HepG2 (cell line): Measurements from ENCODE around the gene NDRG2. TPM values are rescaled to one million over a fixed set of nuclear protein-coding genes. Genes with fewer than 3 reads are reported as not detected.

Source experiments
- DR1 ChIP-seq: sonication (generic); formaldehyde crosslinking; IDR thresholded peaks from 2 replicates; pipeline ENCODE4 v1.8.0; 2021; ENCODE audit warnings: mild to moderate bottlenecking, missing genetic modification reagents, inconsistent platforms
- FOXK2 ChIP-seq: fragments of 450-650 bp; IDR thresholded peaks from 2 replicates; pipeline ENCODE4 v1.6.1; 2016
- KLF11 ChIP-seq: IDR thresholded peaks from 2 replicates; pipeline ENCODE4 v1.6.1; 2016; ENCODE audit warnings: missing compliant biosample characterization
- PHF21A ChIP-seq: sonication (generic); formaldehyde crosslinking; IDR thresholded peaks from 2 replicates; pipeline ENCODE4 v1.5.0; 2020; ENCODE audit warnings: mild to moderate bottlenecking, missing genetic modification reagents
- SMC3 ChIP-seq: IDR thresholded peaks from 2 replicates; pipeline ENCODE4 v1.6.1; 2011; ENCODE audit warnings: low read length, improper control_type of control experiment
- SNRNP70 ChIP-seq: fragments of 200-400 bp; formaldehyde crosslinking; IDR thresholded peaks from 2 replicates; pipeline ENCODE4 v1.6.1; 2017; ENCODE audit warnings: mild to moderate bottlenecking, low read depth, low read length, moderate library complexity
- SP2 ChIP-seq: sonication (generic); formaldehyde crosslinking; IDR thresholded peaks from 2 replicates; pipeline ENCODE4 v1.5.1; 2020; ENCODE audit warnings: mild to moderate bottlenecking, missing genetic modification reagents
- SRSF9 ChIP-seq: fragments of 200-400 bp; formaldehyde crosslinking; IDR thresholded peaks from 2 replicates; pipeline ENCODE4 v1.6.1; 2018; ENCODE audit warnings: borderline replicate concordance, mild to moderate bottlenecking, low read depth, low read length; ENCODE audit not compliant: insufficient read depth, poor library complexity, severe bottlenecking
- XRCC5 ChIP-seq: fragments of 200-400 bp; formaldehyde crosslinking; optimal IDR thresholded peaks from 2 replicates; pipeline ENCODE3; 2017; ENCODE audit warnings: mild to moderate bottlenecking, low read length
- ZKSCAN8 ChIP-seq: IDR thresholded peaks from 2 replicates; pipeline ENCODE4 v1.6.1; 2016; ENCODE audit warnings: borderline replicate concordance, missing genetic modification reagents, missing compliant biosample characterization
- ZMAT3 ChIP-seq: sonication (generic); formaldehyde crosslinking; conservative IDR thresholded peaks from 2 replicates; pipeline ENCODE4 v1.7.0; 2021; ENCODE audit warnings: missing genetic modification reagents
- ZNF468 ChIP-seq: sonication (generic); formaldehyde crosslinking; IDR thresholded peaks from 2 replicates; pipeline ENCODE4 v1.8.0; 2022; ENCODE audit warnings: mild to moderate bottlenecking, moderate library complexity, missing genetic modification reagents
- ZNF607 ChIP-seq: sonication (generic); formaldehyde crosslinking; IDR thresholded peaks from 2 replicates; pipeline ENCODE4 v1.5.1; 2020; ENCODE audit warnings: missing genetic modification reagents, mild to moderate bottlenecking, borderline replicate concordance
- ZNF749 ChIP-seq: sonication (generic); formaldehyde crosslinking; IDR thresholded peaks from 2 replicates; pipeline ENCODE4 v1.8.0; 2022; ENCODE audit warnings: mild to moderate bottlenecking, missing genetic modification reagents, moderate library complexity, borderline replicate concordance
- polyA plus RNA-seq, 8 experiments: library from polyadenylated mRNA; depleted of rRNA in 3 of 8; stranded (reverse) in 7 of 8; unstranded in 1 of 8; fragments of >200 nt; fragmentation: Illumina TruSeq in 4 of 8; extraction: Trizol in 4 of 8; gene quantifications; 2 replicates each; pipeline versions ENCODE4 v1.2.1 to v1.2.3, GENCODE V29; 2011 to 2016; ENCODE audit warnings: low read depth in 4 of 8, missing spikeins in 1 of 8, mixed read lengths in 1 of 8; ENCODE audit not compliant: insufficient read depth in 1 of 8
- total RNA-seq, 5 experiments: library from RNA; depleted of rRNA; stranded (reverse); fragments of >200 nt; fragmentation: Illumina TruSeq; extraction: Trizol; gene quantifications; 2 replicates each; pipeline ENCODE4 v1.2.3, GENCODE V29; 2016; ENCODE audit warnings: low read depth in 1 of 5
- TF ChIP-seq, protein P1 (sequence below): sonication (generic); formaldehyde crosslinking; IDR thresholded peaks from 2 replicates; pipeline ENCODE4 v1.8.0; 2022; ENCODE audit warnings: mild to moderate bottlenecking, missing genetic modification reagents, moderate library complexity
- TF ChIP-seq, protein P2 (sequence below), 2 experiments: fragments of 450-650 bp in 1 of 2; sonication (generic) in 1 of 2; formaldehyde crosslinking in 1 of 2; IDR thresholded peaks; 2 replicates each; pipeline versions ENCODE4 v1.6.1 to v1.8.0; 2016 to 2022; ENCODE audit warnings: antibody characterized with exemption in 1 of 2, mild to moderate bottlenecking in 1 of 2, missing genetic modification reagents in 1 of 2
- TF ChIP-seq, protein P3 (sequence below): sonication (generic); formaldehyde crosslinking; IDR thresholded peaks from 2 replicates; pipeline ENCODE4 v1.8.1; 2022; ENCODE audit warnings: low read depth, mild to moderate bottlenecking, missing genetic modification reagents

The NDRG2 gene
- total and polyA plus RNA-seq, 2 of the 13 experiments (the other 11 are each of a cell fraction or from before 2014, with no cell fraction given), result 27.2 to 189 TPM

DNA sequence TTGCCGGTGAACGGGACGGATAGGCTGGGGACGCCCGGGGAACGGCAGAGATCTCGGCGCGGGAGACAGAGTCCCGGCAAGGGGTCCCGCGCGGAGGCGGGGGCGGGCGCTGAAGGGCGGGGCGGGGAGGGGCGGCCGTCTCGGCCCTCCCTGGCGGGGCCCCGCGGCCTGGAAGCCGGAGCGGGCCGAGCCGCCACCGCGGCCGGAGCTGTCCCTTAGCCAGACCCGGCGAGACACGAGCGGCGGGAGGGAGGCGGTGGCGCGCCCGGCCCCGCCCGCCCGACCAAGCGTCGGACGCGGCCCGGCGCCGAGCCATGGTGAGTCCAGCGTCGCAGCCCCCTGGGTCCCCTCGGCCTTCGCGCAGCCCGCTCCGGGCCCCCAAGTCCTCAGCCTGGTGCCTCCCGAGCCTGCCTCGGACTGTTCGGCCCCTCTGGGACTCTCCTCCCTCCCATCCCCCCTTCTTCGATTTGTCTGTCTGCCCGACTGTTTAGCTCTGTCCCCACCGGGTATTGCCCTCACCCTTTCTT is 45.3 kb upstream of the NDRG2 start, which contains the start of gene ARHGEF40 (continued):
- 0 out of 2 replicates have a peak, but pooled peaks have one; percentile 18 for TF ChIP-seq KLF11
- TF ChIP-seq ZNF607, result peak; percentile 12
- no peak for TF ChIP-seq ZNF468 (CRISPR knock-in tag)
- no peak for TF ChIP-seq PHF21A
- no peak for TF ChIP-seq SNRNP70
- TF ChIP-seq SP2, result peak; percentile 51
- TF ChIP-seq, protein P1, sequence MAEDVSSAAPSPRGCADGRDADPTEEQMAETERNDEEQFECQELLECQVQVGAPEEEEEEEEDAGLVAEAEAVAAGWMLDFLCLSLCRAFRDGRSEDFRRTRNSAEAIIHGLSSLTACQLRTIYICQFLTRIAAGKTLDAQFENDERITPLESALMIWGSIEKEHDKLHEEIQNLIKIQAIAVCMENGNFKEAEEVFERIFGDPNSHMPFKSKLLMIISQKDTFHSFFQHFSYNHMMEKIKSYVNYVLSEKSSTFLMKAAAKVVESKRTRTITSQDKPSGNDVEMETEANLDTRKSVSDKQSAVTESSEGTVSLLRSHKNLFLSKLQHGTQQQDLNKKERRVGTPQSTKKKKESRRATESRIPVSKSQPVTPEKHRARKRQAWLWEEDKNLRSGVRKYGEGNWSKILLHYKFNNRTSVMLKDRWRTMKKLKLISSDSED (CRISPR knock-in tag), result no peak
- TF ChIP-seq FOXK2, result no peak
- TF ChIP-seq SMC3, result no peak
- 0 out of 2 replicates have a peak, but pooled peaks have one; percentile 10 for TF ChIP-seq ZMAT3 (CRISPR knock-in tag)
- TF ChIP-seq, protein P2, sequence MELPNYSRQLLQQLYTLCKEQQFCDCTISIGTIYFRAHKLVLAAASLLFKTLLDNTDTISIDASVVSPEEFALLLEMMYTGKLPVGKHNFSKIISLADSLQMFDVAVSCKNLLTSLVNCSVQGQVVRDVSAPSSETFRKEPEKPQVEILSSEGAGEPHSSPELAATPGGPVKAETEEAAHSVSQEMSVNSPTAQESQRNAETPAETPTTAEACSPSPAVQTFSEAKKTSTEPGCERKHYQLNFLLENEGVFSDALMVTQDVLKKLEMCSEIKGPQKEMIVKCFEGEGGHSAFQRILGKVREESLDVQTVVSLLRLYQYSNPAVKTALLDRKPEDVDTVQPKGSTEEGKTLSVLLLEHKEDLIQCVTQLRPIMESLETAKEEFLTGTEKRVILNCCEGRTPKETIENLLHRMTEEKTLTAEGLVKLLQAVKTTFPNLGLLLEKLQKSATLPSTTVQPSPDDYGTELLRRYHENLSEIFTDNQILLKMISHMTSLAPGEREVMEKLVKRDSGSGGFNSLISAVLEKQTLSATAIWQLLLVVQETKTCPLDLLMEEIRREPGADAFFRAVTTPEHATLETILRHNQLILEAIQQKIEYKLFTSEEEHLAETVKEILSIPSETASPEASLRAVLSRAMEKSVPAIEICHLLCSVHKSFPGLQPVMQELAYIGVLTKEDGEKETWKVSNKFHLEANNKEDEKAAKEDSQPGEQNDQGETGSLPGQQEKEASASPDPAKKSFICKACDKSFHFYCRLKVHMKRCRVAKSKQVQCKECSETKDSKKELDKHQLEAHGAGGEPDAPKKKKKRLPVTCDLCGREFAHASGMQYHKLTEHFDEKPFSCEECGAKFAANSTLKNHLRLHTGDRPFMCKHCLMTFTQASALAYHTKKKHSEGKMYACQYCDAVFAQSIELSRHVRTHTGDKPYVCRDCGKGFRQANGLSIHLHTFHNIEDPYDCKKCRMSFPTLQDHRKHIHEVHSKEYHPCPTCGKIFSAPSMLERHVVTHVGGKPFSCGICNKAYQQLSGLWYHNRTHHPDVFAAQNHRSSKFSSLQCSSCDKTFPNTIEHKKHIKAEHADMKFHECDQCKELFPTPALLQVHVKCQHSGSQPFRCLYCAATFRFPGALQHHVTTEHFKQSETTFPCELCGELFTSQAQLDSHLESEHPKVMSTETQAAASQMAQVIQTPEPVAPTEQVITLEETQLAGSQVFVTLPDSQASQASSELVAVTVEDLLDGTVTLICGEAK (IDR thresholded peaks at IDR 0.05), result no peak
- TF ChIP-seq, protein P2 (CRISPR knock-in tag; IDR thresholded peaks at IDR 0.05), result no peak
- TF ChIP-seq XRCC5, result no peak
- no peak for TF ChIP-seq ZKSCAN8 (CRISPR knock-in tag)
- TF ChIP-seq, protein P3, sequence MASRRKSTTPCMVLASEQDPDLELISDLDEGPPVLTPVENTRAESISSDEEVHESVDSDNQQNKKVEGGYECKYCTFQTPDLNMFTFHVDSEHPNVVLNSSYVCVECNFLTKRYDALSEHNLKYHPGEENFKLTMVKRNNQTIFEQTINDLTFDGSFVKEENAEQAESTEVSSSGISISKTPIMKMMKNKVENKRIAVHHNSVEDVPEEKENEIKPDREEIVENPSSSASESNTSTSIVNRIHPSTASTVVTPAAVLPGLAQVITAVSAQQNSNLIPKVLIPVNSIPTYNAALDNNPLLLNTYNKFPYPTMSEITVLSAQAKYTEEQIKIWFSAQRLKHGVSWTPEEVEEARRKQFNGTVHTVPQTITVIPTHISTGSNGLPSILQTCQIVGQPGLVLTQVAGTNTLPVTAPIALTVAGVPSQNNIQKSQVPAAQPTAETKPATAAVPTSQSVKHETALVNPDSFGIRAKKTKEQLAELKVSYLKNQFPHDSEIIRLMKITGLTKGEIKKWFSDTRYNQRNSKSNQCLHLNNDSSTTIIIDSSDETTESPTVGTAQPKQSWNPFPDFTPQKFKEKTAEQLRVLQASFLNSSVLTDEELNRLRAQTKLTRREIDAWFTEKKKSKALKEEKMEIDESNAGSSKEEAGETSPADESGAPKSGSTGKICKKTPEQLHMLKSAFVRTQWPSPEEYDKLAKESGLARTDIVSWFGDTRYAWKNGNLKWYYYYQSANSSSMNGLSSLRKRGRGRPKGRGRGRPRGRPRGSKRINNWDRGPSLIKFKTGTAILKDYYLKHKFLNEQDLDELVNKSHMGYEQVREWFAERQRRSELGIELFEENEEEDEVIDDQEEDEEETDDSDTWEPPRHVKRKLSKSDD, result no peak
- TF ChIP-seq SRSF9, result no peak
- no peak for TF ChIP-seq DR1 (CRISPR knock-in tag)
- TF ChIP-seq ZNF749 (CRISPR knock-in tag), result 0 out of 2 replicates have a peak, but pooled peaks have one; percentile 70
